K562 (cell line): ENCODE data around the gene SPHK2. TPM values are rescaled to one million over a fixed set of nuclear protein-coding genes. Genes with fewer than 3 reads are reported as not detected.

ENCODE experiments used
- ADNP ChIP-seq: fragments of 200-800 bp; sonication (Bioruptor generic); IDR thresholded peaks from 2 replicates; pipeline ENCODE4 v1.6.1; 2016; ENCODE audit warnings: missing genetic modification characterization, missing compliant biosample characterization
- ASH1L ChIP-seq: fragments of 450-650 bp; IDR thresholded peaks from 2 replicates; pipeline ENCODE4 v1.6.1; 2018; ENCODE audit warnings: borderline replicate concordance, mild to moderate bottlenecking, low read depth; ENCODE audit not compliant: partially characterized antibody
- BRD4 ChIP-seq: fragments of 200-600 bp; sonication (generic); IDR thresholded peaks from 2 replicates; pipeline ENCODE4 v1.6.1; 2017; ENCODE audit warnings: inconsistent platforms
- CTCFL ChIP-seq: IDR thresholded peaks from 2 replicates; pipeline ENCODE4 v1.6.1; 2011; ENCODE audit warnings: borderline replicate concordance, low read depth, mild to moderate bottlenecking, moderate library complexity, low read length; ENCODE audit not compliant: insufficient read depth, poor library complexity, severe bottlenecking
- DIDO1 ChIP-seq: fragments of 450-650 bp; IDR thresholded peaks from 2 replicates; pipeline ENCODE4 v1.6.1; 2016; ENCODE audit warnings: low read depth, missing biosample characterization, missing genetic modification characterization
- ETV5 ChIP-seq: sonication (generic); formaldehyde crosslinking; IDR thresholded peaks from 2 replicates; pipeline ENCODE4 v1.4.0; 2020; ENCODE audit warnings: low read depth, mild to moderate bottlenecking, missing genetic modification reagents
- FOXA3 ChIP-seq, 2 experiments: fragments of 450-650 bp in 1 of 2; sonication (generic) in 1 of 2; formaldehyde crosslinking; IDR thresholded peaks in 1 of 2; conservative IDR thresholded peaks in 1 of 2; 2 replicates each; pipeline versions ENCODE4 v1.4.0 to v1.8.0; 2020 to 2022; ENCODE audit warnings: mild to moderate bottlenecking in 2 of 2, missing genetic modification reagents in 1 of 2
- HMGXB4 ChIP-seq: sonication (generic); formaldehyde crosslinking; IDR thresholded peaks from 2 replicates; pipeline ENCODE4 v1.8.1; 2023; ENCODE audit warnings: mild to moderate bottlenecking, missing genetic modification reagents
- KAT7 ChIP-seq: sonication (generic); formaldehyde crosslinking; IDR thresholded peaks from 2 replicates; pipeline ENCODE4 v1.8.0; 2022; ENCODE audit warnings: missing genetic modification reagents, mild to moderate bottlenecking, borderline replicate concordance
- KLF16 ChIP-seq: IDR thresholded peaks from 2 replicates; pipeline ENCODE4 v1.6.1; 2016; ENCODE audit warnings: antibody characterized with exemption
- NR1H2 ChIP-seq: sonication (generic); formaldehyde crosslinking; IDR thresholded peaks from 2 replicates; pipeline ENCODE4 v1.4.0; 2020; ENCODE audit warnings: mild to moderate bottlenecking, missing genetic modification reagents
- POLR2AphosphoS2 ChIP-seq: IDR thresholded peaks from 2 replicates; pipeline ENCODE4 v1.6.1; 2012; ENCODE audit warnings: low read length, improper control_type of control experiment
- RNF219 ChIP-seq: fragments of 250-450 bp; sonication (Bioruptor Pico); IDR thresholded peaks from 2 replicates; pipeline ENCODE4 v1.5.0; 2022; ENCODE audit warnings: mild to moderate bottlenecking
- SMAD1 ChIP-seq: fragments of 150-350 bp; IDR thresholded peaks from 2 replicates; pipeline ENCODE4 v1.6.1; 2014; ENCODE audit warnings: low read length, low read depth; ENCODE audit not compliant: partially characterized antibody
- SNAPC5 ChIP-seq: fragments of 250-450 bp; sonication (Bioruptor Pico); IDR thresholded peaks from 2 replicates; pipeline ENCODE4 v1.8.0; 2021; ENCODE audit warnings: moderate library complexity, mild to moderate bottlenecking, inconsistent platforms
- SNRNP70 ChIP-seq: fragments of 200-400 bp; formaldehyde crosslinking; optimal IDR thresholded peaks from 2 replicates; pipeline ENCODE3; 2017; ENCODE audit warnings: low read depth, low read length
- SUPT5H ChIP-seq: fragments of 450-650 bp; IDR thresholded peaks from 2 replicates; pipeline ENCODE4 v1.6.1; 2016
- TCF7 ChIP-seq: sonication (generic); IDR thresholded peaks from 2 replicates; pipeline ENCODE4 v1.6.1; 2016; ENCODE audit warnings: antibody characterized with exemption, borderline replicate concordance
- THAP7 ChIP-seq: fragments of 250-450 bp; sonication (Bioruptor Pico); IDR thresholded peaks from 2 replicates; pipeline ENCODE4 v1.5.0; 2021
- XRCC4 ChIP-seq: IDR thresholded peaks from one replicate; pipeline ENCODE4 v1.6.1; 2011; ENCODE audit not compliant: insufficient read depth, insufficient read length; ENCODE audit errors: extremely low read depth
- ZNF324 ChIP-seq: fragments of 250-450 bp; sonication (Bioruptor Pico); IDR thresholded peaks from 2 replicates; pipeline ENCODE4 v1.4.0; 2020; ENCODE audit warnings: mild to moderate bottlenecking
- ZNF551 ChIP-seq: fragments of 250-450 bp; sonication (Bioruptor Pico); IDR thresholded peaks from 2 replicates; pipeline ENCODE4 v1.5.0; 2021; ENCODE audit warnings: mild to moderate bottlenecking, moderate library complexity
- polyA plus RNA-seq, 8 experiments: library from polyadenylated mRNA; depleted of rRNA in 4 of 8; stranded (reverse) in 5 of 8; unstranded in 3 of 8; fragments of >200 nt; fragmentation: Nextera tagmentation in 2 of 8; fragmentation: Illumina TruSeq in 1 of 8; extraction: Ambion mirVana in 2 of 8; extraction: Trizol in 1 of 8; gene quantifications; 2 replicates each; pipeline versions ENCODE4 v1.2.1 to v1.2.3, GENCODE V29; 2011 to 2014; ENCODE audit warnings: inconsistent platforms in 1 of 8, missing spikeins in 1 of 8
- total RNA-seq, 7 experiments: library from RNA; depleted of rRNA in 6 of 7; stranded (reverse); fragments of >200 nt in 6 of 7; fragmentation: Illumina TruSeq in 2 of 7; extraction: Trizol in 2 of 7; gene quantifications; 2 replicates each; pipeline versions ENCODE4 v1.2.1 to v1.2.3, GENCODE V29; 2011 to 2021; ENCODE audit warnings: low replicate concordance in 1 of 7

The SPHK2 gene
- total and polyA plus RNA-seq, 9 of the 15 experiments (the other 6 are each of a cell fraction or from before 2014, with no cell fraction given), result 0.10 to 15.2 (median 2.9) TPM

- TF ChIP-seq CTCFL, result no peak
- TF ChIP-seq ZNF551, result no peak
- no peak for TF ChIP-seq SMAD1
- TF ChIP-seq NR1H2 (CRISPR knock-in tag), result no peak
- TF ChIP-seq FOXA3 (CRISPR knock-in tag; conservative IDR thresholded peaks at IDR 0.05 in 1 of 2, IDR thresholded peaks at IDR 0.05 in 1 of 2), result peak; percentile 59 to 83; a peak in 3 of 4 replicates
- no peak for TF ChIP-seq RNF219 (CRISPR knock-in tag)
- TF ChIP-seq DIDO1 (tag), result no peak
- no peak for TF ChIP-seq ZNF324 (CRISPR knock-in tag)
- no peak for TF ChIP-seq THAP7 (CRISPR knock-in tag)
- no peak for TF ChIP-seq ETV5
- no peak for TF ChIP-seq KLF16
- no peak for TF ChIP-seq TCF7
- no peak for TF ChIP-seq ADNP (tag)
- TF ChIP-seq XRCC4, result no peak
- peak; percentile 7; the same call in 1 of the 2 replicates for TF ChIP-seq HMGXB4 (CRISPR knock-in tag)
- TF ChIP-seq SNAPC5 (CRISPR knock-in tag), result no peak
- peak; percentile 23; the same call in 1 of the 2 replicates for TF ChIP-seq KAT7 (CRISPR knock-in tag)
- TF ChIP-seq ASH1L, result no peak
- peak; percentile 81 for TF ChIP-seq SNRNP70
- peak; percentile 89 for TF ChIP-seq SUPT5H
- peak; percentile 98 for TF ChIP-seq POLR2AphosphoS2
- no peak for TF ChIP-seq BRD4
Measured at GRCh38 chr19:48614436-48615230, 4.7 kb upstream of the SPHK2 start, which contains the start of gene FAM83E (continued).
